Right lobe of liver (tissue), 6 donors: ENCODE results near the gene PAAF1. TPM values are rescaled to one million over a fixed set of nuclear protein-coding genes. Genes with fewer than 3 reads are reported as not detected.

Experiments
- ATAC-seq, 4 donors: fragments of 200-7000 bp; cut with Tn5 transposase; one replicate each; pipeline ENCODE4 v1.9.1; 2020; ENCODE audit warnings: mild to moderate bottlenecking in 4 of 4, moderate library complexity in 4 of 4
- DNase-seq, 3 donors: peaks; one replicate each; pipeline ENCODE4 v3.0.0-alpha.2; 2020
- H3K27ac ChIP-seq, 3 donors: fragments of 200-600 bp; one replicate each; pipeline ENCODE4 v1.8.0; 2022
- H3K27me3 ChIP-seq, 2 donors: fragments of 200-600 bp; one replicate each; pipeline ENCODE4 v1.8.0; 2022
- H3K36me3 ChIP-seq, 4 donors: fragments of 200-600 bp; sonication (generic) in 1 of 4; one replicate each; pipeline versions ENCODE4 v1.5.1 to v1.8.0; 2017 to 2022; ENCODE audit warnings: control low read depth in 1 of 4
- H3K4me1 ChIP-seq, 4 donors: fragments of 200-600 bp; sonication (generic) in 1 of 4; one replicate each; pipeline versions ENCODE4 v1.5.1 to v1.8.0; 2017 to 2022; ENCODE audit warnings: control low read depth in 1 of 4
- H3K4me3 ChIP-seq, 3 donors: fragments of 200-600 bp; one replicate each; pipeline ENCODE4 v1.8.0; 2022
- H3K9me3 ChIP-seq, 4 donors: fragments of 200-600 bp; sonication (generic) in 1 of 4; one replicate each; pipeline versions ENCODE4 v1.5.1 to v1.8.0; 2017 to 2022; ENCODE audit warnings: control low read depth in 1 of 4
- POLR2A ChIP-seq: fragments of 450-650 bp; IDR thresholded peaks from one replicate; pipeline ENCODE4 v1.6.1; 2017; ENCODE audit warnings: antibody characterized with exemption, mild to moderate bottlenecking
- WGBS: methylation state at CpG from one replicate; pipeline ENCODE4 v1.1.6; 2018; ENCODE audit warnings: low coverage, low lambda C conversion rate; ENCODE audit not compliant: insufficient coverage; ENCODE audit errors: missing lambda C conversion rate; 5-methylcytosine and 5-hydroxymethylcytosine counted together
- intact Hi-C, 2 donors: fragments of 100-400 bp; cut with DNase I; formaldehyde crosslinking; loops; one replicate each; pipeline versions ENCODE4 v1.11.2 to v1.14.1; 2022
- total RNA-seq, 6 experiments: library from RNA; depleted of rRNA in 2 of 6; stranded (reverse); fragments of >200 nt in 2 of 6; fragmentation: NEBNext Ultra II Directional in 3 of 6; extraction: Animal tissue kit (Norgen Biotek cat#: 25700) in 3 of 6; gene quantifications; one replicate each; pipeline versions ENCODE4 v1.1.0 to v1.2.4, GENCODE V29; 2016 to 2023
- TF ChIP-seq, protein P1 (sequence below), 4 donors: fragments of 200-600 bp in 3 of 4; fragments of 450-650 bp in 1 of 4; IDR thresholded peaks; one replicate each; pipeline versions ENCODE4 v1.5.1 to v1.8.0; 2016 to 2022; ENCODE audit warnings: antibody characterized with exemption in 4 of 4, mild to moderate bottlenecking in 2 of 4
- donor health status: DM: no; HTN: yes; CAD: no.
- donor health status: DM: no; HTN: no; CAD: no.
- donor health status: DM: no; HTN: no; CAD: no.
- donor health status: DM: no; HTN: yes; CAD: no.
- donor health status: DM: no; HTN: yes; CAD: no.

The PAAF1 gene
- total RNA-seq, 6 experiments from 2014 or later = 7.4 to 15.4 (median 9.1) TPM

DNA sequence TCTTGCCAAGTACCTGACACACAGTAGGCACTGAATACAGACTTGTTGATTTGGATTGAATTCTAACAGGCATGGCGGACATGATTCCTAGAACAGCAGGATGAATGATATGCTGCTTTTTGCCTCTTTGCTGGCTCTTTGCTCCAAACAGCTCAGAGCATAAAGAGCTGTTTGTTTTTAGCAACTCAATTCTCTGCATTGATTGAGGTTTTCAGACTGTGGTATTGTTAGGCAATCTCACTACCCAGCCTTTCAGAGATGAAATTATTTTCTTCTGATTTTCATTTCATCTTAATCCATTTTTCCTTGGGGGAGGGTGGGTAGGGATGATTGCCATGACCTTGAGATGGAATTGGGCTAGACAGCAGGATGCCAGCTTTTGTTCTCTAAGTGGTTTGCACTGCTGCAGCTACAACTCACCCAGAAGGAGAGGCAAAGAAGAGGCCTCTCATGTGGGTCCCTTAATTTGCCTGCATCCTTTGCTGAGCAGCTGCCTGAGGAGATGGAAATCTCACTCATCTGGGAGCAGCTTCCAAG, 20.7 kb upstream of the PAAF1 start:
- DNase-seq = no peak
- no peak for ATAC-seq
- peaks cover 0 to 9% (median 0%) of the 10 kb centered on the region in 4 donors for H3K36me3 ChIP-seq
- H3K9me3 ChIP-seq = no peaks in the 10 kb centered on the region
- H3K4me3 ChIP-seq = no peak overlapping the region
- H3K27me3 ChIP-seq = no peaks in the 10 kb centered on the region
- no peaks in the 10 kb centered on the region for H3K4me1 ChIP-seq
- no peak overlapping the region for H3K27ac ChIP-seq
- WGBS = 100% methylated on average over 1 of the region's 1 CpG
- intact Hi-C loops = no loop called here
- TF ChIP-seq POLR2A = no peak
- TF ChIP-seq, protein P1, sequence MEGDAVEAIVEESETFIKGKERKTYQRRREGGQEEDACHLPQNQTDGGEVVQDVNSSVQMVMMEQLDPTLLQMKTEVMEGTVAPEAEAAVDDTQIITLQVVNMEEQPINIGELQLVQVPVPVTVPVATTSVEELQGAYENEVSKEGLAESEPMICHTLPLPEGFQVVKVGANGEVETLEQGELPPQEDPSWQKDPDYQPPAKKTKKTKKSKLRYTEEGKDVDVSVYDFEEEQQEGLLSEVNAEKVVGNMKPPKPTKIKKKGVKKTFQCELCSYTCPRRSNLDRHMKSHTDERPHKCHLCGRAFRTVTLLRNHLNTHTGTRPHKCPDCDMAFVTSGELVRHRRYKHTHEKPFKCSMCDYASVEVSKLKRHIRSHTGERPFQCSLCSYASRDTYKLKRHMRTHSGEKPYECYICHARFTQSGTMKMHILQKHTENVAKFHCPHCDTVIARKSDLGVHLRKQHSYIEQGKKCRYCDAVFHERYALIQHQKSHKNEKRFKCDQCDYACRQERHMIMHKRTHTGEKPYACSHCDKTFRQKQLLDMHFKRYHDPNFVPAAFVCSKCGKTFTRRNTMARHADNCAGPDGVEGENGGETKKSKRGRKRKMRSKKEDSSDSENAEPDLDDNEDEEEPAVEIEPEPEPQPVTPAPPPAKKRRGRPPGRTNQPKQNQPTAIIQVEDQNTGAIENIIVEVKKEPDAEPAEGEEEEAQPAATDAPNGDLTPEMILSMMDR (IDR thresholded peaks at IDR 0.05) = no peak

DNA sequence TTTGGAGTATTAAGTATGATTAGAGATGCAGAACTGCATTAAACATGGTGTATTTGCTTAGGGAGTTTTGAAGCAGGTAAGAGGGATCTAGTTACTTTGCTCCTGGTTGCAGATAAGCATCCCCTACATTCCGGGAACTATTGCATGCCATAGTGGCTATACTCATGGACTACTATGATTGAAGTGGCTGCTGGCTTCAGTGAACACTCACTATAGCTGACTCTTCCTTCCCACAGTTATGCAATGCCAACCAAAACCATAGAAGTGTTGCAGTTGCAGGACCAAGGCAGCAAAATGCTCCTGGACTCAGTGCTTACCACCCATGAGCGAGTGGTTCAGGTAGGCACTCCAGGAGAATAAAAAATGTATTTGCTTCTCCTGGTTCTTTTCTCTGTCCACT, 17.1 kb upstream of the PAAF1 start:
- Histone ChIP-seq H3K9me3 (no peaks in the 10 kb centered on the region), H3K4me1 (no peaks in the 10 kb centered on the region), H3K27me3 (no peaks in the 10 kb centered on the region), H3K36me3 (peaks cover 0 to 14% (median 2%) of the 10 kb centered on the region in 4 donors), H3K4me3 (no peak overlapping the region), H3K27ac (no peak overlapping the region)
- ATAC-seq = no peak
- 100% methylated on average over 2 of the region's 2 CpGs for WGBS
- TF ChIP-seq, protein P1 (IDR thresholded peaks at IDR 0.05) = no peak
- no peak for TF ChIP-seq POLR2A
- intact Hi-C loops = no loop called here
- no peak for DNase-seq

DNA sequence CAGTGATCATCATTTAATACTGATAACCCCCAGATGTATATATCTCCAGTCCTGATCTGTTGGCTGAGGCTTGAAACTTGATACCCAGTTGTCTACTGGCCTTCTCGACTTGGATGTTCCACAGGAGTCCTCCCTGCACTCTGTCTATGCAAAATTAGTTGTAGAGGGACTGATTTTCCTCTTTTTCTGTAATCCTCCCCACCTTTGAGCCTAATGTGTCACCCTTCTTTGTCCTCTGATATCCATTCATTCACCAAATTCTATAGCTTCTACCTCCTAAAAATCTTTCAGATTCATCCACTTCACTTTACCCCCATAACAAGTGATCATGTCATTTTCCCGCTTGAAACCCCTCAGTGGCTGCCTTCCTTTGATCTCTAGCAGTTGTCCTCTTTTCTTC, 16.6 kb upstream of the PAAF1 start:
- H3K4me1 ChIP-seq = no peaks in the 10 kb centered on the region
- intact Hi-C loops = no loop called here
- no peak for DNase-seq
- no peak for ATAC-seq
- H3K36me3 ChIP-seq = peaks cover 0 to 16% (median 2%) of the 10 kb centered on the region in 4 donors
- TF ChIP-seq, protein P1 (IDR thresholded peaks at IDR 0.05) = no peak
- TF ChIP-seq POLR2A = no peak
- WGBS = 92% methylated on average over 2 of the region's 2 CpGs
- H3K9me3 ChIP-seq = no peaks in the 10 kb centered on the region
- no peak overlapping the region for H3K27ac ChIP-seq
- no peak overlapping the region for H3K4me3 ChIP-seq
- no peaks in the 10 kb centered on the region for H3K27me3 ChIP-seq

DNA sequence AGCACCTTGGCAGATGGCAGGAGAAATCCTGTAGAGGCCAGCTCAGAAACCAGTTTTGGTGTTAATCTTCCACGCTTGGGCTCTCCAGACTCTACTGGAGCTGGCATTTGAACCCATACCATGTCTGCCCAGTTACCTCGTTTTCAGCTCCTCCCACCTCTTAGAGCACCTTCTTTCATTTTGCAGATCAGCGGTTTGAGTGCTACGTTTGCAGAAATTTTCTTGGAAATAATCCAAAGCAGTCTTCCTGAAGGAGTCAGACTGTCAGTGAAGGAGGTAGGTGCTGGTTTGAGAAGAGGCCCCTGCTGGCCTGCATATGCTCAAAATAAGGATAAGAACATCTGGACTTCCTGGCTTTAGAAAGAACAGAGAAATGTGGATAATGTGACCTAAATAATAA, 13.8 kb upstream of the PAAF1 start:
- no peaks in the 10 kb centered on the region for H3K27me3 ChIP-seq
- intact Hi-C loops = no loop called here
- H3K9me3 ChIP-seq = no peaks in the 10 kb centered on the region
- H3K36me3 ChIP-seq = peaks cover 0 to 16% (median 2%) of the 10 kb centered on the region in 4 donors
- H3K4me3 ChIP-seq = no peak overlapping the region
- H3K27ac ChIP-seq = no peak overlapping the region
- TF ChIP-seq, protein P1 (IDR thresholded peaks at IDR 0.05) = no peak
- TF ChIP-seq POLR2A = no peak
- ATAC-seq (no peak), DNase-seq (no peak)
- H3K4me1 ChIP-seq = no peaks in the 10 kb centered on the region
- 86% methylated on average over 4 of the region's 4 CpGs for WGBS
